GM12864 (cell line): ENCODE results near the gene PACS2.
"Not testable (repeated sequence)": the region's sequence is repeated elsewhere in the genome, so short reads cannot be mapped to it uniquely, and the experiment has no call there.

Experiments used
- DNase-seq: peaks from one replicate; pipeline ENCODE4 v3.0.0-alpha.2; 2011; ENCODE audit warnings: low read depth
- H3K4me3 ChIP-seq: 2 replicates; pipeline ENCODE4 v1.5.1; 2011; ENCODE audit warnings: mild to moderate bottlenecking, low read depth, low read length, control low read depth
- CTCF ChIP-seq: IDR thresholded peaks from 2 replicates; pipeline ENCODE4 v1.5.1; 2011; ENCODE audit warnings: low read depth, mild to moderate bottlenecking, moderate library complexity, low read length, control low read depth, inconsistent platforms; ENCODE audit errors: missing control alignments

PACS2 gene

GRCh38 chr14:105334383-105335230 is 20.1 kb downstream of the PACS2 start:
- no peak for DNase-seq
- no peak overlapping the region for H3K4me3 ChIP-seq
- TF ChIP-seq CTCF, result no peak

GRCh38 chr14:105335231-105335542 is 20.6 kb downstream of the PACS2 start:
- DNase-seq, result not testable (repeated sequence)

GRCh38 chr14:105335735-105336476 is 21.4 kb downstream of the PACS2 start:
- H3K4me3 ChIP-seq, result no peak overlapping the region
- no peak for TF ChIP-seq CTCF
- DNase-seq, result no peak

More at GRCh38 chr14:105335231-105335542, 20.6 kb downstream of the PACS2 start:
- H3K4me3 ChIP-seq, result not testable (repeated sequence)

- no peak overlapping the region for H3K4me3 ChIP-seq
- no peak for TF ChIP-seq CTCF
Observed at GRCh38 chr14:105336477-105337287, 22.1 kb downstream of the PACS2 start.

GRCh38 chr14:105337433-105337832 is 22.9 kb downstream of the PACS2 start:
- H3K4me3 ChIP-seq, result no peak overlapping the region
- no peak for DNase-seq
- no peak for TF ChIP-seq CTCF

More at GRCh38 chr14:105336477-105337287, 22.1 kb downstream of the PACS2 start:
- DNase-seq, result no peak

GRCh38 chr14:105337966-105338741 is 23.6 kb downstream of the PACS2 start:
- no peak for TF ChIP-seq CTCF
- DNase-seq, result no peak
- H3K4me3 ChIP-seq, result no peak overlapping the region
